Erythroblast (primary cell): Measurements from ENCODE around the gene IQSEC2.

Source experiments
- DNase-seq, 2 experiments: peaks; one replicate each; lab custom pipeline; 2025; lab: John Stamatoyannopoulos, UW
- GATA1 ChIP-seq: IDR thresholded peaks from 2 replicates; pipeline ENCODE4 v1.6.1; 2011; ENCODE audit warnings: low read depth, mild to moderate bottlenecking, control low read depth, low read length, moderate library complexity
- POLR2A ChIP-seq: IDR thresholded peaks from 2 replicates; pipeline ENCODE4 v1.6.1; 2011; ENCODE audit warnings: mild to moderate bottlenecking, low read length

Gene IQSEC2

GRCh38 chrX:53288189-53288588 lies 6.8 kb upstream of the IQSEC2 start:
- DNase-seq = no peak
- TF ChIP-seq GATA1 = no peak

DNA sequence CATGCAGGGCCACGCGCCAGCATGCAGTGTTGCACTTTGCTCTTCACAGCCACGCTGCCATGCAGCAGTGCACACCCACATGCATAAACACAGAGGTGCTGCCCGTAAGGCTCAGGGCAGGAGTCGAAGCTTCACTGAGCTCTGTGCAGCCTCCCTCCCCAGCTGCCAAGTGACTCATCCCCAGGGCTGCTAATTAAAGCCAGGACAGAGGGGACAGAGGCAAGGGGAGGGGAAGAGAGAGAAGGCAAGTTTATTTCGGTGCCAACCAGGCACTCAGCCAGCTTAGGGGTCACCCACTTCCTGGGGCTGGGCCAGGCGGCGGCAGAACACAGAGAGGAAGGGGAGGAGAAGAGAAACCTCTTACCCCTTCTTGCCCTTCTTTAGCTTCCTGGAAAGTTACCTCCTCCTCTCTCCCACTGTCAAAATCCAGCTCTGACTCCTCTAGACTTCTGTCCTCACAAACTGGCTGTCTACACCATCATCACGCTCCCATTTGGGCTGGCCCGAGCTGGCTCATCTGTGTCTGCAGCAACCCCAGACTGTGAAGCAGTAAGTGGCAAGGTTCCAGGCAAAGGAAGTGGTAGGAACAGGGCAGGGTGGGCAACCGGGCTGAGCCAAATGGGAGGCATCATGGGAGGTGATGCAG lies 6.2 kb upstream of the IQSEC2 start:
- TF ChIP-seq POLR2A (no peak), GATA1 (no peak)
- DNase-seq = no peak

DNA sequence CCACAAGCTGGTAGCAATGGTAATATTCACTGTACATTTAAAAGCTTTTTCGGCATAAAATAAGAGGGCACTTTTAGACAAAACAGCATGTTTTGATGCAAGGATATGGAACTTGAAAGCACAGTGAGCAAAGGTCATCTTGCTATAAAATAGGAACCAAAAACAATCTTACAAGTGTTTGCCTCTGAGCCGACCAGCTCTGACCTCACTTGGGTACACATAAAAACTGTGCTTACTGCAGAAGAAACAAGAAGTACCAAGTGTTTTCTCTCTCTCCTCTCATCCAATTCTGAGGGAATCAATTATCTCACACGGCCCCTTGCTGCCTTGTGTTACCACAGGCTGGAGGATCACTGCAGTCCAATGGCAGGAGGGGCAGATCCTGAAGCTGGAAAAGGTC lies 4.8 kb upstream of the IQSEC2 start:
- no peak for DNase-seq
- no peak for TF ChIP-seq GATA1
- TF ChIP-seq POLR2A = no peak

DNA sequence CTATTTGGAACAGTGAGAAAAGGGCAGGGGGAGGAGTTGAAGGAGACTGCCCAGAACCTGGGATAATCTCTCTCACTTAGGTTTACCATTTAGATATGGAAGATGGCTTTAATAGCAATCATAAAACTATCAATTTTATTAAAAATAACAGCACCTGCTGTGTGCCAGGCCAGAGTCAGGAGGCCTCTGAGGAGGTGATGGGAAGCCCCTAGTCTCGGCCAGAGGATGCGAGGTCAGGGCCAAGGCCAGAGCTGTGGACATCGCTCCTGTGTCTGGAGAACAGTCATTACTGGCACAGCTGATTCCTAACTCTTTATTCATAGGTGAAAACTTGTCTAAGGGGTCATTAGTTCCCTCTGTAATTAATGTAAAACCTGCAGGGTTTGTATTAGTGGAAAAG lies 4.2 kb upstream of the IQSEC2 start:
- TF ChIP-seq POLR2A (no peak), GATA1 (no peak)
- no peak for DNase-seq

GRCh38 chrX:53284684-53285447 lies 3.5 kb upstream of the IQSEC2 start:
- TF ChIP-seq GATA1 = no peak
- no peak for TF ChIP-seq POLR2A
- peak; percentile 29 to 60 for DNase-seq

GRCh38 chrX:53283567-53283966 lies 2.2 kb upstream of the IQSEC2 start:
- TF ChIP-seq GATA1 (no peak), POLR2A (no peak)
- no peak for DNase-seq

GRCh38 chrX:53283099-53283498 lies 1.7 kb upstream of the IQSEC2 start:
- no peak for TF ChIP-seq GATA1
- TF ChIP-seq POLR2A = no peak
- DNase-seq = no peak

- no peak for DNase-seq
Observed at GRCh38 chrX:53281963-53282695, 745 bp upstream of the IQSEC2 start.

DNA sequence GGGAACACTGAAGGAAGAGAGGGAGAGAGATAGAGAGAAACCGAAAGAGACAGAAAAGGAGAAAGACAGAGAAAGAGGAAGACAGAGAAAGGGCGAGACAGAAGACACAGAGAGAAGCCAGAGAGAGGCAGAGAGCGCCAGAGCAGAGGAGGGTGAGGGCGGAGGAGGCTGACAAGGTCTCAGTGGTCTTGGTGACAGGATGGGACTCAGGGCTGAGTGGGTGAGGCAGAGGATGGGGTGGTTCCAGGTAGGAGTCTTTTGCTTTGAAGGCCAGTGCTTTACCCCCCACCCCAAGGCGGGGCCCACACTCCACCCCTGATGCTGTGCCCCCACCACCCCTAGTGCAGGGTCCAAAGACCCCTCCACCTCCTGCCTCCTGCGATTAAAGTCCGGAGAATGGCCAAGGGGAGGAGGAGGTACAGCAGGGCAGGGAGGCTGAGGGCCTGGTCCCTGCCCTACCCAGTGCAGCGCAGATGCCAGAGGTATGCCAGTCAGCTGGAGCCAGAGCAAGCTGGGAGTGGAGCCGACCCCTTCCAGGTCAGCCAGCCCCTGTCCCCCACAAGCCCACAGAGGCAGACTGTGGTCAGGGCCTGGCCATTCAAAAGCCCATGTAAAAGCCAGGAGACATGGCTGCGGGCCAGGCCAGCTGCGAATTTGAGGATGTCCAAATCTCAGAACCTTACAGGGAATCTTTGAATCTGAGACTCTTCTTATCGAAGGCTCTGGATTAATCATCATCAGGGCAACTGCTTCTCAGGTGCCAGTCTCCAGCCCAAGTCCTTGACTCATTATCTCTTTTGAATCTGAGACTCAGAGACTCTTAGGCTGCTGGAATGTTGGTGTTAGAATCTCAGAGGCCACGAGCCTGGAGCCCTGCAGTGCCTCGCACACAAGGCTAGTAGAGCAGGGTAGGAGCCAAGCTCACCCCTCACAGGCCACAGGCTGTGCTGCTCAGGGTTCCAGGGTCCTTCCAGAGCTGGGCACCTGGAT lies 758 bp downstream of the IQSEC2 start:
- TF ChIP-seq POLR2A = no peak
- no peak for TF ChIP-seq GATA1
- DNase-seq = no peak

More at GRCh38 chrX:53281963-53282695, 745 bp upstream of the IQSEC2 start:
- TF ChIP-seq POLR2A (no peak), GATA1 (no peak)

DNA sequence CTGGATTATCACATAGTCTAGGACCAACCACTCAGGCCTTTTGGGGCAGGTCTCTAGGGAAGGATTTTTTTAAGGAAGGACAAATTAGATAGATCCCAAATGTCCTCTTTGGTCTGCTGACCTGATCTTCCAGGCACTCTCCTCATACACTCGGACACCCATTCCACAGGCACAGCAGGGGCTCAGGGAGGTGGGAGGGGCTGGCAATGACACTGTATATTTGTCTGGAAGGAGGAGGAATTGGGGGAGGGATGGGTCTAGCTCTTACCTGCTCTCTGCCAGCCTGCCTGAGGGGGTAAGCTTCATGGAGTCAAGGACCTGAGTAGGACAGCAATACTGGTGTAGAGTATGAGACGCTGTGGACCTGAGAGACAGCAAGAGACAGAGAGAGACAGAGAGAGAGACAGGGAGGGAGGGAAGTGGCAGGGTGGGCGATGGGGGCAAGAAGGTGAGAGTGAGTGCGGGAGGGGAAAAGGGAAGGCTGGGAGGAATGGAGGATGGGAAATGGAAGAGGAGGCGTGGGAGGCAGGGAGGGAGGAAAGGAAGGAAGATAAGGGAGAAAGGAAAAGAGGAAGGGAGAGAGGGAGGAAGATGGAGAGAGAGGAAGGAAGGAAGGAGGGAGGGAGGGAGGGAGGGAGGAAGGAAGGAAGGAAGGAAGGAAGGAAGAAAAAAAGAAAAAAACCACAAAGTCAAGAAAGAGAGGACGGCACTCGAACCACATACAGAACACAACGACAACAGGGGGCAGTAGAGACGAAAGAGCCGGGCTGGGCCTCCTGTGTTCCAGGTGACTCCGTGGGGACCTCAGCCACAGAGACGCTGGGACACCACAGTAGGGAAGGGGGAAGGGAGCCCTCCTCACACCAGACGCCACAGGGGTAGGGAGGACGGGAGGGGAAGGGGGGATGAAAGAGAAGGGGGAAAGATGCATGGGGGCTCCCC lies 1.8 kb downstream of the IQSEC2 start:
- TF ChIP-seq GATA1 (no peak), POLR2A (no peak)
- peak in 1 of 2 experiments; percentile 0 for DNase-seq

- TF ChIP-seq POLR2A (no peak), GATA1 (no peak)
- DNase-seq = no peak
Observed at GRCh38 chrX:53272808-53273337, 8.5 kb downstream of the IQSEC2 start.

GRCh38 chrX:53269536-53270107 lies 11.8 kb downstream of the IQSEC2 start:
- TF ChIP-seq POLR2A = no peak
- no peak for TF ChIP-seq GATA1

More at GRCh38 chrX:53269536-53270107, 11.8 kb downstream of the IQSEC2 start:
- DNase-seq = no peak
